BLaER1 (cell line): ENCODE results near the gene NDUFAF4.

Experiments used
- H3K27ac ChIP-seq: shearing (Covaris generic); formaldehyde crosslinking; 2 replicates; pipeline ENCODE4 v1.8.1; 2022
- H3K27me3 ChIP-seq: shearing (Covaris generic); formaldehyde crosslinking; 2 replicates; pipeline ENCODE4 v1.8.1; 2022
- H3K36me3 ChIP-seq: shearing (Covaris generic); formaldehyde crosslinking; 2 replicates; pipeline ENCODE4 v1.8.1; 2022
- H3K4me1 ChIP-seq: shearing (Covaris generic); formaldehyde crosslinking; 2 replicates; pipeline ENCODE4 v1.8.1; 2022
- H3K4me2 ChIP-seq: shearing (Covaris generic); formaldehyde crosslinking; 2 replicates; pipeline ENCODE4 v1.8.1; 2022
- H3K4me3 ChIP-seq: shearing (Covaris generic); formaldehyde crosslinking; 2 replicates; pipeline ENCODE4 v1.8.1; 2022
- H3K9ac ChIP-seq: shearing (Covaris generic); formaldehyde crosslinking; 2 replicates; pipeline ENCODE4 v1.8.1; 2022
- H3K9me3 ChIP-seq: shearing (Covaris generic); formaldehyde crosslinking; 2 replicates; pipeline ENCODE4 v1.8.1; 2022
- H4K20me1 ChIP-seq: shearing (Covaris generic); formaldehyde crosslinking; 2 replicates; pipeline ENCODE4 v1.8.1; 2022
- Cebpa-rat ChIP-seq: shearing (Covaris generic); IDR thresholded peaks from 2 replicates; pipeline ENCODE4 v1.8.1; 2022

NDUFAF4 gene

DNA sequence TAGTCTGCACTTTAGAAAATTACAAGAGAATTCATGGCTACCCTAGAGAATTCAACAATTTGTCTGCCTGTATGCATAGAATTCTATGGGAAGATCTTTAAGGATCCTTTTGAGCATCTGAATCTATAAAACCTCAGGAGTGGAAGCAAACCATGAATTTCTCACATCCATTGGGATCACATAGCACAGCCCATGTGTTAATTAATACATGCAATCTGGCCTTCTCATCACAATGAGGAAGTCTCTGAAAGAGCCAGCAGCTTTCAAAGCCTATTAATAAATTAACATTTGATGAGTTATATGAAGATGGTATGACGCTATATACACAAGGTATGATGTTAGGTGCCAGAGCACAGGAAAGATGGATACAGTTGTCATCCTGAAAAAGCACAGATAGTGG, 24.7 kb downstream of the NDUFAF4 start:
- no peaks in the 10 kb centered on the region for H3K4me1 ChIP-seq
- H3K4me2 ChIP-seq, result no peak overlapping the region
- H3K27ac ChIP-seq, result no peak overlapping the region
- H3K36me3 ChIP-seq, result no peaks in the 10 kb centered on the region
- H3K4me3 ChIP-seq, result no peak overlapping the region
- H3K9me3 ChIP-seq, result no peaks in the 10 kb centered on the region
- no peaks in the 10 kb centered on the region for H4K20me1 ChIP-seq
- no peak overlapping the region for H3K9ac ChIP-seq
- TF ChIP-seq Cebpa-rat, result no peak
- H3K27me3 ChIP-seq, result no peaks in the 10 kb centered on the region

DNA sequence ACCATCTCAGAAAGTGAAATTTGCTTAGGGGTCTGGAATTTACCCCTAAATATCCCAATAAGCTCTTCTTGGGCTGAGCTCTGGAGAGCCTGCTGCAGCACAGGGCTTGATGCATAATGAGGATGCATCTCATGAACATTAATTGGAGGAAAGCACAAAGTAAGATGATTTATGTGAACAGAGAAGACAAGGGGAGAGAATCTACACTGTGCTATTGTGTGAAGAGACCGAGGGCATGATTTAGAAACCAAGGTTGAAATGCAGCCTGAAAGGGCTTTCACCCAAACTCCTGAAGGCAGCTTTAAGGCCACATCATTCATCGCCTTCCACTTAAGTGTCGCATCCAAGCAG, 32.7 kb downstream of the NDUFAF4 start:
- Histone ChIP-seq H3K4me1 (no peaks in the 10 kb centered on the region), H3K27me3 (no peaks in the 10 kb centered on the region), H3K4me3 (no peak overlapping the region), H3K9me3 (no peaks in the 10 kb centered on the region), H3K36me3 (no peaks in the 10 kb centered on the region), H3K9ac (no peak overlapping the region), H3K4me2 (no peak overlapping the region), H3K27ac (no peak overlapping the region), H4K20me1 (no peaks in the 10 kb centered on the region)
- no peak for TF ChIP-seq Cebpa-rat

DNA sequence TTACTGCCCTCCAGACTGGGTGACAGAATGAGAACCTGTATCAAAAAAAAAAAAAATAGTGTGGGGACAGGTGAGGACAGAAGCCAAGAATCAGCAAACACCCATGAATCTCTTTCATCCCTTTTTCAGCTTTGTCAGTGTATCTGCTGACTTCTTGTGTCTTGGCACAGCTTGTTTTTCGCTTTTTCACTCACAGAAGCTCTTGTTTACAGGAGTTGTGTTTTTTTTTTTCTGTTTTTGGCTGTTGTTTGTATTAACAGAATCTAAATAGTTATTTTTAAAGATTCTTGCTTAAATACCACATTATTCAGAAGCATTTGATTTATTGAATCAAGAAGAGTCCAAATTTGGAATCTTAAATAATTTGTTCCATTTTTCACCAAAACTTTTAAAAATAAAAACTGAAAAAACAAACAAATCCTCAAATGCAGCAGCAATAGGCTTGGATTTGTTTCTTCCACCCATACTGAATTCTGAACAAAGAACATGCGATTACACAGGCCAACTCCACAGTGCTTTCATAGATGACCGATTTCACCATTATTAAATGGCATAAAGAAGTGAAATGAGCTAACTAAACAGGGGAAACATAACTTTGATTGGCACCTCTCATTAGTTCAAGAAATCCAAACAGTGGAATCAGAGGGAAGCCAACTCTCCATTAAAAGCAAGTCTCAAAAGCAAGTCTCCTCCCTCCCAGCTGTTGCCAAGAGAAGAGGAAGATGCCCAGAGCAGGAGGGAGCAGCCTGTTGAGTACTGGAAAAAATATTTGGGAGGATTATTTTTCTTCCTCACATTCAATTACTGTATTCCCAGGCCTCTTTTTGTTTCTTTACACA, 33.3 kb downstream of the NDUFAF4 start:
- Histone ChIP-seq H3K27ac (no peak overlapping the region), H3K4me1 (no peaks in the 10 kb centered on the region), H4K20me1 (no peaks in the 10 kb centered on the region), H3K4me2 (no peak overlapping the region), H3K36me3 (no peaks in the 10 kb centered on the region), H3K4me3 (no peak overlapping the region), H3K9me3 (no peaks in the 10 kb centered on the region), H3K27me3 (no peaks in the 10 kb centered on the region), H3K9ac (no peak overlapping the region)
- no peak for TF ChIP-seq Cebpa-rat

DNA sequence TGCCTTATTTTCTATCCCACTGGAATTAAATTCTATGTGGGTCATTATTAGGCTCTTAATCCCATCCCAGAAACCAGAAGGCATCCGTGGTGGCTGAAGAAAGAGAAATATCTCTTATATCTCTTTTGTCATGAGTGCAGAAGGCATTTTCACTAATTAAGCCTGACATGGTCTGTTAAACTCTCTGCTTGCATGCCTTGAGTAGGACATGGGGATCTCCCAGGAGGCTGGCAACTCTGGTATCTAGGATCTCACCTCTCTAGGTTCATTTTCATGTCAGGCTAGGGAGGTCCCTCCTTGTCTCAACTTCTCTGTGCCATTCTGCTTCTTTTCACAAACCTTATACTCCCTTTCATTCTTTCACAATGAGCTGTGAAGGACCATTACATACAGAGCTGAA, 35.1 kb downstream of the NDUFAF4 start:
- Histone ChIP-seq H3K4me2 (no peak overlapping the region), H3K4me3 (no peak overlapping the region), H3K27ac (no peak overlapping the region), H3K4me1 (no peaks in the 10 kb centered on the region), H4K20me1 (no peaks in the 10 kb centered on the region), H3K9ac (no peak overlapping the region), H3K27me3 (no peaks in the 10 kb centered on the region), H3K36me3 (no peaks in the 10 kb centered on the region), H3K9me3 (no peaks in the 10 kb centered on the region)
- no peak for TF ChIP-seq Cebpa-rat

DNA sequence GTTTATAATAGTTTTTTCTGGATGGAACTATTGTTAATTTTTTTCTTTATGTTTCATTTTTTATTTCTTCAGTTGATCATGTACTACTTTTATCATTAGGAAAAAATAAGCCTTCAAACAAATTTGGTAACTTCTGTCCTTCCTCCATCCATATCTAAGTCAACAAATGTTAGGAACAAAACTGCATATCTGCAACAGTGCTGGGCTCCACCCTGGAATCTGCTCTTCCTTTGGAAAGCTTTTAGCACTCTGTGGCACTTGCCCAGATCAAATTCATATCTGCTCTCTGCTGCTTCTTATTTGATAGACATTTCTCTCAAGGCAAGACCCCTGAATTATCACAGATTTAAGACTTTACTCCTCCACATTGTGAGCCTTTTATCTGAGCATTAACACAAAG, 36.1 kb downstream of the NDUFAF4 start:
- Histone ChIP-seq H3K4me3 (no peak overlapping the region), H3K9me3 (no peaks in the 10 kb centered on the region), H3K27me3 (no peaks in the 10 kb centered on the region), H3K9ac (no peak overlapping the region), H3K36me3 (no peaks in the 10 kb centered on the region), H4K20me1 (no peaks in the 10 kb centered on the region), H3K27ac (no peak overlapping the region), H3K4me2 (no peak overlapping the region), H3K4me1 (no peaks in the 10 kb centered on the region)
- TF ChIP-seq Cebpa-rat, result no peak

DNA sequence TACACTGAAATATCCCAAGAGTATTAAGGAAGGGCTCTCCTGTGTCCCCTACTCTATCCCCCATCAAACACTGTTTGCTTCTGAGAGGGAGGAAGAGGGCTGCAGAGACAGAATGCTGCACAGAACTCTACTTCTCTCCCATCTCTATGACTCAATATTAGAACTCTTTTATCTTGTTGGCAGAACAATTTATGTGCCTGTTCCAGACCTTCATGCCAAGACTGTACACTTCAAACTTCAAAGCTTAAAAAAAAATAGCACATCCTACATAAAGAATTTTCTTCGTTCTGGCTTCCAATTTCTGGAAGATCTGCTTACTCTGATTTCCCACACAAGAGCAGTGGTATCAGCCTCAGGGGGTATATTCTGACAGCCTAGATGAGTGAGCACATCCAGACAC, 40.8 kb downstream of the NDUFAF4 start:
- no peaks in the 10 kb centered on the region for H3K27me3 ChIP-seq
- H3K9me3 ChIP-seq, result 0 out of 2 replicates have a peak, but pooled peaks cover 7% of the 10 kb centered on the region
- H3K4me2 ChIP-seq, result no peak overlapping the region
- TF ChIP-seq Cebpa-rat, result no peak
- H3K9ac ChIP-seq, result no peak overlapping the region
- no peaks in the 10 kb centered on the region for H3K36me3 ChIP-seq
- no peaks in the 10 kb centered on the region for H4K20me1 ChIP-seq
- no peaks in the 10 kb centered on the region for H3K4me1 ChIP-seq
- no peak overlapping the region for H3K4me3 ChIP-seq
- H3K27ac ChIP-seq, result no peak overlapping the region

DNA sequence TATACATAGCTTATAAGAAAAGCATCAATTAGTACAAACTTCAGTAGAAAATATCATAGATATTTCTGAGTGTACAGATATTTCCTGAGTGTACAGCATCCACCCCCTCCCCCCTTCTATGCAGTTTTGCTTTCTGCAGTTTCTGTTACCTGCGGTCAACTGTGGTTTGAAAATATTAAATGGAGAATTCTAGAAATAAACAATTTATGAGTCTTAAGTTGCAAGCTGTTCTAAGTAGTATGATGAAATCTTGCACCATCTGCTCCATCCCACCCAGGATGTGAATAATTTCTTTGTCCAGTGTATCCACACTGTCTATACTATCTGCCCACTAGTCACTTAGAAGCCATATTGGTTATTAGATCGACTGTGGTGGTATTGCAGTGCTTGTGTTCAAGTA, 44.6 kb downstream of the NDUFAF4 start:
- no peak overlapping the region for H3K4me2 ChIP-seq
- no peak overlapping the region for H3K9ac ChIP-seq
- H3K36me3 ChIP-seq, result no peaks in the 10 kb centered on the region
- H3K9me3 ChIP-seq, result 0 out of 2 replicates have a peak, but pooled peaks cover 13% of the 10 kb centered on the region
- H4K20me1 ChIP-seq, result no peaks in the 10 kb centered on the region
- no peak overlapping the region for H3K4me3 ChIP-seq
- TF ChIP-seq Cebpa-rat, result no peak
- no peaks in the 10 kb centered on the region for H3K4me1 ChIP-seq
- H3K27me3 ChIP-seq, result no peaks in the 10 kb centered on the region
- H3K27ac ChIP-seq, result no peak overlapping the region

DNA sequence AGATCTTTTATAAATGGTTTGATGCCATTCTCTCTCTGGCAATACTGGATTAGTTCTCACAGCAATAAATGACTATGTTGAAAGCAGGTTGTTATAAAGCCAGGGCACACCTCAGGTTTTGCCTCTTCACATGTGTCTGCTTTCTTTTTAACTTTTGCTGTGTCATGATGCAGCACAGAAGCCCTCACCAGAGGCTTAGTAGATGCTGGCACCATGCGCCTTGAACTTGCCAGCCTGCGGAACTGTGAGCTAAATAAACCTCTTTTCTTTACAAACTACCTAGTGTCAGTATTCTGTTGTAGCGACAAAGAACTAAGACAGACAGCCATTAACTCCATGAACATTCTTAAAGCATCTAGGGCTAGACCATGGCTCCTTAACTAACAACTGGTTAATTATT, 45.1 kb downstream of the NDUFAF4 start:
- H3K27ac ChIP-seq, result no peak overlapping the region
- H3K4me1 ChIP-seq, result no peaks in the 10 kb centered on the region
- H3K4me2 ChIP-seq, result no peak overlapping the region
- H3K9me3 ChIP-seq, result 0 out of 2 replicates have a peak, but pooled peaks cover 18% of the 10 kb centered on the region
- TF ChIP-seq Cebpa-rat, result no peak
- H4K20me1 ChIP-seq, result no peaks in the 10 kb centered on the region
- H3K36me3 ChIP-seq, result no peaks in the 10 kb centered on the region
- no peak overlapping the region for H3K4me3 ChIP-seq
- no peaks in the 10 kb centered on the region for H3K27me3 ChIP-seq
- H3K9ac ChIP-seq, result no peak overlapping the region

DNA sequence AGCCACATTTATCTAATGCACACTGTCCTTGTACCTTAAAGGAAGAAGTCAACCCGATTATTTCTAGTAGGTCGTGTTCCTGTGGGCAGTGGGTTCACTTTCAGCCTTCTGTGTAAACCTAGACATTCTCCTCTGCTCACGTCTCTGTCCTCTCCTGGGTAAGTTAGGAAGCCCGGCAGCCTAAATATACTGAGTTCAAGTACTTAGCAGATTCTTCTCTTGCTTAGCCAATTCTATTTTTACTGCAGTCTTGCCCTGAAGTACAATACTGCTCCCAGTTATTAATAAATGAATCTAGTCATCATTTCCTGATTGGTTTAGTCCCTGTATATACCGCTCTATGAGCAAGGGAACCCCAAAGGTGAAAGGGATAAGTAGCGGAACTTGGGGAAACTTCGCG, 45.8 kb downstream of the NDUFAF4 start:
- Histone ChIP-seq H3K4me1 (no peaks in the 10 kb centered on the region), H3K27ac (no peak overlapping the region), H3K4me2 (no peak overlapping the region), H3K4me3 (no peak overlapping the region), H3K9ac (no peak overlapping the region), H4K20me1 (no peaks in the 10 kb centered on the region), H3K9me3 (0 out of 2 replicates have a peak, but pooled peaks cover 22% of the 10 kb centered on the region), H3K36me3 (no peaks in the 10 kb centered on the region), H3K27me3 (no peaks in the 10 kb centered on the region)
- TF ChIP-seq Cebpa-rat, result no peak

DNA sequence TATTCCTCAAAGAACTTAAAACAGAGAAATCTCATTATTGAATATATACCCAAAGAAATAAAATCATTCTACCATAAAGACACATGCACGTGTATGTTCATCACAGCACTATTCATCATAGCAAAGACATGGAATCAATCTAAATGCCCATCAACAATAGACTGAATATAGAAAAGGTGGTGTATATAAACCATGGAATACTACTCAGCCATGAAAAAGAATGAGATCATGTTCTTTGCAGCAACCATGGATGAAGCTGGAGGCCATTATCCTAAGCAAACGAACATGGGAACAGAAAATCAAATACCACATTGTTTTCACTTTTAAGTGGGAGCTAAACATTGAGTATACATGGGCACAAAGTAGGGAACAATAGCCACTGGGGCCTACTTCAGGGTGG, 48.1 kb downstream of the NDUFAF4 start:
- Histone ChIP-seq H3K4me3 (no peak overlapping the region), H3K4me2 (no peak overlapping the region), H3K4me1 (no peaks in the 10 kb centered on the region), H3K9ac (no peak overlapping the region), H3K9me3 (0 out of 2 replicates have a peak, but pooled peaks cover 26% of the 10 kb centered on the region), H3K27ac (no peak overlapping the region), H4K20me1 (no peaks in the 10 kb centered on the region), H3K36me3 (no peaks in the 10 kb centered on the region), H3K27me3 (no peaks in the 10 kb centered on the region)
- no peak for TF ChIP-seq Cebpa-rat

DNA sequence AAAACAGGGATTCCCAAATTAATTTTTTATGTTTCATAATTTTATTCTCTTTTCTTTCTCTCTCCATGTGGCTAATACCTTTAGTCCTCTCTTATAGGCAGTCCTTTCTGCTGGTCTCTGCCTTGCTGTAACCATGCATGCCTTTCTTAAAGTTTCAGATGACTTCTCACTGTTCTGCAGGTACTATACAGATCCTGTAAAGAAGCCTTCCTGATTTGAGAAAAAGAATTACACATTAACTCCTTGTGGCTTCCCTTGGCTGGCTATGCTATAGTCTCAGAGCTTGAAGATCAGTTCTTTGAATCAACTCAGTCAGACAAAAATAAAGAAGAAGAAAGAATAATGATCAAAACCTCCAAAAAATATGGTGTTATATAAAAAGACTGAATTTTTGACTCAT, 53.2 kb downstream of the NDUFAF4 start:
- no peak for TF ChIP-seq Cebpa-rat
- no peak overlapping the region for H3K27ac ChIP-seq
- no peaks in the 10 kb centered on the region for H3K36me3 ChIP-seq
- H3K27me3 ChIP-seq, result no peaks in the 10 kb centered on the region
- no peak overlapping the region for H3K9ac ChIP-seq
- H3K4me2 ChIP-seq, result no peak overlapping the region
- H3K9me3 ChIP-seq, result 0 out of 2 replicates have a peak, but pooled peaks cover 16% of the 10 kb centered on the region
- no peaks in the 10 kb centered on the region for H3K4me1 ChIP-seq
- no peaks in the 10 kb centered on the region for H4K20me1 ChIP-seq
- no peak overlapping the region for H3K4me3 ChIP-seq
